GM06990 (cell line): Measurements from ENCODE around the gene ITCH.
"Not testable (repeated sequence)": the region's sequence is repeated elsewhere in the genome, so short reads cannot be mapped to it uniquely, and the experiment has no call there.

Experiments used
- DNase-seq: peaks from one replicate; pipeline ENCODE4 v3.0.0-alpha.2; 2011; ENCODE audit not compliant: insufficient read length; ENCODE audit errors: extremely low read depth
- H3K27me3 ChIP-seq: replicated peaks from 2 replicates; pipeline ENCODE4 v1.6.0; 2011; ENCODE audit warnings: low read length; ENCODE audit not compliant: control insufficient read depth, insufficient read depth
- H3K36me3 ChIP-seq: 2 replicates; pipeline ENCODE4 v1.5.1; 2011; ENCODE audit warnings: low read length; ENCODE audit not compliant: control insufficient read depth, insufficient read depth
- H3K4me3 ChIP-seq: replicated peaks from 2 replicates; pipeline ENCODE4 v1.5.1; 2011; ENCODE audit warnings: low read depth, mild to moderate bottlenecking, control low read depth, low read length
- TF ChIP-seq, protein P1 (sequence below): IDR thresholded peaks from 2 replicates; pipeline ENCODE4 v1.5.1; 2011; ENCODE audit warnings: low read length, control low read depth, mild to moderate bottlenecking, inconsistent platforms; ENCODE audit not compliant: insufficient read depth, poor library complexity, severe bottlenecking

ITCH gene

DNA sequence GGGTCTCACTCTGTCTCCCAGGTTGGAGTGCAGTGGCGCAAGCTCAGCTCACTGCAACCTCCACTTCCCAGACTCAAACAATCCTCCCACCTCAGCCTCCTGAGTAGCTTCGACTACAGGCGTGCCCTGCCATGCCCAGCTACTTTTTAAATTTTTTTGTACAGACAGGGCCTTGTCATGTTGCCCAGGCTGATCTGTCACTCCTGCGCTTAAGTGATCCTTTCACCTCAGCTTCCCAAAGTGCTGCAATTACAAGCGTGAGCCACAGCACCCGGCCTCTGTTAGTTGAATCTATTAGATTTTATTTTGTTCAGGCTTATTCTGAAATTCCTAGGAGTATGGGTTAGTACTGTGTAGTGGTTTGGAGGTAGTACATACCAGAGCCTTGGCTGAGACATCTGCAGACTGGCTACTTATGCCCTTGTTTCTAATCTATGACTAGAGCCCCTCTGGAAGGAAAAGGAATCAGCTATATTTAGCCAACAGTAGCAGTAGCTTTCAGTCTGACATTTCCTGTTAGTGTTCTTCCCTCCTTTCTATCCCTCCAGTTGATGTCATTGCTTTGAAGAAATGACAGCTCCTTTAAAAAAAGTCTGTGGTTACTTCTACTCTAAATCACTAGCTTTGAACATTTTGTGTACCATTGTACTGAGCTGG lies 74.4 kb downstream of the ITCH start:
- TF ChIP-seq, protein P1, sequence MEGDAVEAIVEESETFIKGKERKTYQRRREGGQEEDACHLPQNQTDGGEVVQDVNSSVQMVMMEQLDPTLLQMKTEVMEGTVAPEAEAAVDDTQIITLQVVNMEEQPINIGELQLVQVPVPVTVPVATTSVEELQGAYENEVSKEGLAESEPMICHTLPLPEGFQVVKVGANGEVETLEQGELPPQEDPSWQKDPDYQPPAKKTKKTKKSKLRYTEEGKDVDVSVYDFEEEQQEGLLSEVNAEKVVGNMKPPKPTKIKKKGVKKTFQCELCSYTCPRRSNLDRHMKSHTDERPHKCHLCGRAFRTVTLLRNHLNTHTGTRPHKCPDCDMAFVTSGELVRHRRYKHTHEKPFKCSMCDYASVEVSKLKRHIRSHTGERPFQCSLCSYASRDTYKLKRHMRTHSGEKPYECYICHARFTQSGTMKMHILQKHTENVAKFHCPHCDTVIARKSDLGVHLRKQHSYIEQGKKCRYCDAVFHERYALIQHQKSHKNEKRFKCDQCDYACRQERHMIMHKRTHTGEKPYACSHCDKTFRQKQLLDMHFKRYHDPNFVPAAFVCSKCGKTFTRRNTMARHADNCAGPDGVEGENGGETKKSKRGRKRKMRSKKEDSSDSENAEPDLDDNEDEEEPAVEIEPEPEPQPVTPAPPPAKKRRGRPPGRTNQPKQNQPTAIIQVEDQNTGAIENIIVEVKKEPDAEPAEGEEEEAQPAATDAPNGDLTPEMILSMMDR, result no peak
- H3K4me3 ChIP-seq, result no peak overlapping the region
- no peak for DNase-seq
- H3K27me3 ChIP-seq, result no peaks in the 10 kb centered on the region
- H3K36me3 ChIP-seq, result peaks cover 3% of the 10 kb centered on the region

DNA sequence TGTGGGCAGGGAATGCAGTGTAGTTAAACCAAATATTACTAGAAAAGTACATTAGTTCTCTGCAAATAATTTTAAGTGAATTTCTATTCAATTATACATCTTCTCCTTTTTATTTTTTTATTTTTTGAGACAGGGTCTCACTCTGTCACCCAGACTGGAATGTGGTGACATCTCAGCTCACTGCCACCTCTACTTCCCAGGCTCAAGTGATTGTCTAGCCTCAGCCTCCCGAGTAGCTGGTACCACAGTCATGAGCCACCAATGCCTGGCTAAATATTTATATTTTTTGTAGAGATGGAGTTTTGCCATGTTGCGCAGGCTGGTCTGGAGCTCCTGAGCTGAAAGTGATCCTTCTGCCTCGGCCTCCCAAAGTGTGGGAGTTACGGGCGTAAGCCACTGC lies 76.1 kb downstream of the ITCH start:
- no peak overlapping the region for H3K4me3 ChIP-seq
- DNase-seq, result no peak
- TF ChIP-seq, protein P1, result no peak
- H3K27me3 ChIP-seq, result no peaks in the 10 kb centered on the region
- peaks cover 3% of the 10 kb centered on the region for H3K36me3 ChIP-seq

DNA sequence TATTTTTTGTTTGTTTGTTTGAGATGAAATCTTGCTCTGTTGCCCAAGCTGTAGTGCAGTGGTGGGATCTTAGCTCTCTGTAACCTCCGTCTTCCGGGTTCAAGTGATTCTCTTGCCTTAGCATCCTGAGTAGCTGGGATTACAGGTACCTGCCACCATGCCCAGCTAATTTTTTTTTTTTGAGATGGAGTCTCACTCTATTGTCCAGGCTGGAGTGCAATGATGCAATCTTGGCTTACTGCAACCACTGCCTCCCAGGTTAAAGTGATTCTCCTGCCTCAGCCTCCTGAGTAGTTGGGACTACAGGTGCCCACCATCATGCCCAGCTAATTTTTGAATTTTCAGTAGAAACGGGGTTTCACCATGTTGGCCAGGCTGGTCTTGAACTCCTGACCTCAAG lies 78.3 kb downstream of the ITCH start:
- not testable (repeated sequence) for H3K27me3 ChIP-seq, H3K4me3 ChIP-seq, DNase-seq, H3K36me3 ChIP-seq

DNA sequence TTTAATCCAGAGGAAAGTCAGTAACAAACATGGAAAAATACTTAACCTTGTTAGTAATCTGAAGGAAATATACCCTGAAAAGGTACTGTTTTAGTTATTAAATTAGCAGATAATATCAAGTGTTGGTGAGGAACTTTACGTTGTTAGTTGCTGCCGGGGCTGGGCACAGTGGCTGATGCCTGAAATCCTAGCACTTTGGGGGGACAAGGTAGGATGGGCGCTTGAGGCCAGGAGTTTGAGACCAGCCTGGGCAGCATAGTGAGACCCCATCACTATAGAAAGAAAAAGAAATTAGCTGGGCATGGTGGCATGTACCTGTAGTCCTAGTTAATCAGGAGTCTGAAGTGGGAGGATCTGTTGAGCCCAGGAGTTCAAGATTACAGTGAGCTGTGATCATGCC lies 80.5 kb downstream of the ITCH start:
- DNase-seq, result no peak
- H3K36me3 ChIP-seq, result peaks cover 5% of the 10 kb centered on the region; the same call in 1 of the 2 replicates
- TF ChIP-seq, protein P1, result no peak
- H3K27me3 ChIP-seq, result no peaks in the 10 kb centered on the region
- H3K4me3 ChIP-seq, result no peak overlapping the region

DNA sequence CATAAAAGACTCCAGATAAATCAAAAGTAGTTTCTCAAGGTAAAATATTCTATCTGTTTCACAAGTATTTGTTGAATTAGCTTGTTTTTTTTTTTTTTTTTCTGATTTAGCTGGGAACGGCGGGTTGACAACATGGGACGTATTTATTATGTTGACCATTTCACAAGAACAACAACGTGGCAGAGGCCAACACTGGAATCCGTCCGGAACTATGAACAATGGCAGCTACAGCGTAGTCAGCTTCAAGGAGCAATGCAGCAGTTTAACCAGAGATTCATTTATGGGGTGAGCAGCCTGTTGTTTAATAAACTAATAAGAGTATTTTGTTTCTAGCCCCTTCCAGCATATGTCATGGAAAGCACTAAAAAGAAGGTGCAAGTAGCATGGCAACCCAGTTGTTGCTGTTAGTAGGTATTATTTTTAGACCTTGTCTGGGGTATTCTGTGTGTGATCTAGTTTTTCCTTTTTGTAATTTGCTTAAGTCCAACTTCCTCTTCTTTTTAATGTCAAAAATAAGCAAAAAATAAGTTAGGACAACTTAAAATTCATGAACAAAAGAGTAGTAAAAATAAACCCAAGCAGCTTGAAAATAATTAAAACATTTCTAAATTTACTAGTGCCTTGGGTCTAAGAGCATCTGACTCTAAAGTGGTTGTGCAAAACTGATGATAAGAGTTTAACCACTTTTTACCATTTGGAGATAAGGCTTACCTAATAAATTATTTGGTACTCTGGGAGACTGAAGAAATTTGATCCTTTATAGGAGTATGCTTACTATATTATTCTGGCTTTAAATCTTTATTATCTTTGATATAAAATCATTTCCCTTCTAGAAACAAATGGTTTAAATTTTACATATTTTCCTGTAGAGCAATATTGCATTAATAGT lies 82.3 kb downstream of the ITCH start:
- TF ChIP-seq, protein P1, result no peak
- Histone ChIP-seq H3K4me3 (no peak overlapping the region), H3K27me3 (no peaks in the 10 kb centered on the region), H3K36me3 (peaks cover 3% of the 10 kb centered on the region; the same call in 1 of the 2 replicates)
- no peak for DNase-seq

DNA sequence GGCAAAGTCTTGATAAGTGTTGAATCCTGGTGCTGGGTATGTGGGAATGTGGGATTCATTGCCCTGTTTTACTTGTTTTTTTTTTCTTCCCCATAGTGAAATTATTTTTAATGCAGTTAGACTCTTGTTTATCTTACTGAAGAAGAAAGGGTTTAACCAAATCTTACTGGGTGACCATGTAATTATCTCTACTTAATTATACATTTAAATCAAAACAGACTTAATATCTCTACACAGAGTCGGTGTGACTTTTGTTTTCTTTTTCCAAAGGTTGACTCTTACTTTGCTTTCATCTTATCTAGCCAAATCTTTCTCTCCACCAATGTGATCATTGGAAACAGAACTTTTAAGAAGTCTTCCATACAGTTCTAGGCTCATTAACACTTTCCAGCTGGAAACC lies 85.4 kb downstream of the ITCH start:
- Histone ChIP-seq H3K4me3 (no peak overlapping the region), H3K27me3 (no peaks in the 10 kb centered on the region), H3K36me3 (peaks cover 6% of the 10 kb centered on the region)
- TF ChIP-seq, protein P1, result no peak
- DNase-seq, result no peak
